ENCODE data around the gene ANKRD11.

ANKRD11 gene

DNA sequence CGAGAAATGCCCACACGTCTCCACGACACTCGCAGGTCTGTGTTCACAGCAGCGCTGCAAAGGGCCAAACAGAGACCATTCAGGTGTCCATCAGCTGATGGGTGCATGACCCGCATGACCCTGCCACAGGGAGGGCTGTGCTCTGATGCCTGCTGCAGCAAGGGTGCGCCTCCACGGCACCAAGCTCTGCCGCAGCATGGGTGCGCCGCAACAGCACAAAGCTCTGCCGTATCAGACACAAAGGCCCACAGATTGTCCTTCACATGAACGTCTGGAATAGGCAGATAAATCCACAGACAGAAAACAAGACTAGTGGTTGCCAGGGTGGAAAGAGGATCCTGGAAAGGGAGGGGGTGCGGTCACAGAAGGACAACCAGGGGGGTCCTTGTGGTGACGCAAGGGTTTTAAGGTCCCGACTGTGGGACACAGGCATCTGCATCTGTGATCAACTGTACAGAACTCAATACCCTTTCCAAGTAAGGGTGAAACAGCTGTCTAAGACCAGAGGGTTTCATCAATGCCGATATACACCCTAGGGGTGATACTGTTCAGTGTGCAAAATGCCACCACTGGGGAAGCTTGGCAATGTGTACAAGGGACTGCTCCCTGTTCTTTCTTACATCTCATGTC, 121.0 kb downstream of the ANKRD11 start:
- H3K4me3 ChIP-seq (ENCODE audit: low read length): no peak overlapping the region
- H3K27me3 ChIP-seq (ENCODE audit: control insufficient read depth, low read length): no peaks in the 10 kb centered on the region
- peaks cover 100% of the 10 kb centered on the region for H3K79me2 ChIP-seq (ENCODE audit: control insufficient read depth, low read length)
- H3K9me2 ChIP-seq (replicated peaks; ENCODE audit: control insufficient read depth, low read length): no peaks in the 10 kb centered on the region
- H3K4me2 ChIP-seq (ENCODE audit: low read length): no peak overlapping the region
- H3K4me1 ChIP-seq (ENCODE audit: control insufficient read depth, low read length): peaks cover 18% of the 10 kb centered on the region
- H3K9me3 ChIP-seq (ENCODE audit: control insufficient read depth, insufficient read depth, low read length): no peaks in the 10 kb centered on the region
- H3K36me3 ChIP-seq (ENCODE audit: control insufficient read depth, low read length): peaks cover 20% of the 10 kb centered on the region; the same call in 1 of the 2 replicates
- TF ChIP-seq EZH2phosphoT487 (IDR thresholded peaks at IDR 0.05; ENCODE audit: borderline replicate concordance, low read length): no peak
- TF ChIP-seq, protein P1, sequence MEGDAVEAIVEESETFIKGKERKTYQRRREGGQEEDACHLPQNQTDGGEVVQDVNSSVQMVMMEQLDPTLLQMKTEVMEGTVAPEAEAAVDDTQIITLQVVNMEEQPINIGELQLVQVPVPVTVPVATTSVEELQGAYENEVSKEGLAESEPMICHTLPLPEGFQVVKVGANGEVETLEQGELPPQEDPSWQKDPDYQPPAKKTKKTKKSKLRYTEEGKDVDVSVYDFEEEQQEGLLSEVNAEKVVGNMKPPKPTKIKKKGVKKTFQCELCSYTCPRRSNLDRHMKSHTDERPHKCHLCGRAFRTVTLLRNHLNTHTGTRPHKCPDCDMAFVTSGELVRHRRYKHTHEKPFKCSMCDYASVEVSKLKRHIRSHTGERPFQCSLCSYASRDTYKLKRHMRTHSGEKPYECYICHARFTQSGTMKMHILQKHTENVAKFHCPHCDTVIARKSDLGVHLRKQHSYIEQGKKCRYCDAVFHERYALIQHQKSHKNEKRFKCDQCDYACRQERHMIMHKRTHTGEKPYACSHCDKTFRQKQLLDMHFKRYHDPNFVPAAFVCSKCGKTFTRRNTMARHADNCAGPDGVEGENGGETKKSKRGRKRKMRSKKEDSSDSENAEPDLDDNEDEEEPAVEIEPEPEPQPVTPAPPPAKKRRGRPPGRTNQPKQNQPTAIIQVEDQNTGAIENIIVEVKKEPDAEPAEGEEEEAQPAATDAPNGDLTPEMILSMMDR (IDR thresholded peaks at IDR 0.05; ENCODE audit: low read depth, low read length, poor library complexity, severe bottlenecking): no peak
- peaks cover 2% of the 10 kb centered on the region; the same call in 1 of the 2 replicates for H3F3A ChIP-seq (ENCODE audit: control insufficient read depth, insufficient read depth)
- H4K20me1 ChIP-seq (ENCODE audit: control insufficient read depth, insufficient read depth, low read depth, low read length): peaks cover 73% of the 10 kb centered on the region
- no peak overlapping the region for H3K27ac ChIP-seq (ENCODE audit: low read depth, low read length)

GRCh38 chr16:89368604-89369249, 121.6 kb downstream of the ANKRD11 start:
- Histone ChIP-seq H3K4me2 (ENCODE audit: low read length) (no peak overlapping the region), H3K4me1 (ENCODE audit: control insufficient read depth, low read length) (peaks cover 22% of the 10 kb centered on the region), H3K27me3 (ENCODE audit: control insufficient read depth, low read length) (no peaks in the 10 kb centered on the region), H3K9me3 (ENCODE audit: control insufficient read depth, insufficient read depth, low read length) (no peaks in the 10 kb centered on the region), H3K27ac (ENCODE audit: low read depth, low read length) (no peak overlapping the region), H3F3A (ENCODE audit: control insufficient read depth, insufficient read depth) (peaks cover 3% of the 10 kb centered on the region; the same call in 1 of the 2 replicates), H4K20me1 (ENCODE audit: control insufficient read depth, insufficient read depth, low read depth, low read length) (peaks cover 69% of the 10 kb centered on the region), H3K79me2 (ENCODE audit: control insufficient read depth, low read length) (peaks cover 100% of the 10 kb centered on the region), H3K4me3 (ENCODE audit: low read length) (no peak overlapping the region), H3K36me3 (ENCODE audit: control insufficient read depth, low read length) (peaks cover 20% of the 10 kb centered on the region; the same call in 1 of the 2 replicates), H3K9me2 (replicated peaks; ENCODE audit: control insufficient read depth, low read length) (no peaks in the 10 kb centered on the region)
- TF ChIP-seq EZH2phosphoT487 (IDR thresholded peaks at IDR 0.05; ENCODE audit: borderline replicate concordance, low read length): no peak
- TF ChIP-seq, protein P1 (IDR thresholded peaks at IDR 0.05; ENCODE audit: low read depth, low read length, poor library complexity, severe bottlenecking): no peak

GRCh38 chr16:89367538-89367915, 122.8 kb downstream of the ANKRD11 start:
- H3K9me3 ChIP-seq (ENCODE audit: control insufficient read depth, insufficient read depth, low read length): no peaks in the 10 kb centered on the region
- no peak for TF ChIP-seq EZH2phosphoT487 (IDR thresholded peaks at IDR 0.05; ENCODE audit: borderline replicate concordance, low read length)
- TF ChIP-seq, protein P1 (IDR thresholded peaks at IDR 0.05; ENCODE audit: low read depth, low read length, poor library complexity, severe bottlenecking): no peak
- H3K9me2 ChIP-seq (replicated peaks; ENCODE audit: control insufficient read depth, low read length): no peaks in the 10 kb centered on the region
- H3K79me2 ChIP-seq (ENCODE audit: control insufficient read depth, low read length): peaks cover 99% of the 10 kb centered on the region
- no peak overlapping the region for H3K27ac ChIP-seq (ENCODE audit: low read depth, low read length)
- H3K4me1 ChIP-seq (ENCODE audit: control insufficient read depth, low read length): peaks cover 29% of the 10 kb centered on the region
- peaks cover 3% of the 10 kb centered on the region; the same call in 1 of the 2 replicates for H3F3A ChIP-seq (ENCODE audit: control insufficient read depth, insufficient read depth)
- peaks cover 12% of the 10 kb centered on the region; the same call in 1 of the 2 replicates for H3K36me3 ChIP-seq (ENCODE audit: control insufficient read depth, low read length)
- H4K20me1 ChIP-seq (ENCODE audit: control insufficient read depth, insufficient read depth, low read depth, low read length): peaks cover 57% of the 10 kb centered on the region
- no peak overlapping the region for H3K4me2 ChIP-seq (ENCODE audit: low read length)
- H3K4me3 ChIP-seq (ENCODE audit: low read length): no peak overlapping the region
- H3K27me3 ChIP-seq (ENCODE audit: control insufficient read depth, low read length): no peaks in the 10 kb centered on the region

All from DOHH2 (cell line).